T-helper 17 cell (primary cell): ENCODE results near the gene ZNF71. TPM values are rescaled to one million over a fixed set of nuclear protein-coding genes. Genes with fewer than 3 reads are reported as not detected.
A peak's percentile ranks its signal among the peaks of the same experiment; 100 is the strongest.

Experiments
- ATAC-seq: fragments of 150-1000 bp; cut with Tn5 transposase; 2 replicates; pipeline ENCODE4 v1.10.0; 2021; ENCODE audit warnings: mild to moderate bottlenecking, moderate library complexity
- DNase-seq, 3 donors: peaks; one replicate each; pipeline versions ENCODE4 v3.0.0 to v3.0.0-alpha.2; 2020 to 2021
- H3K9me3 ChIP-seq: one replicate; pipeline ENCODE4 v1.7.0; 2013; ENCODE audit warnings: low read length, mild to moderate bottlenecking; ENCODE audit not compliant: control insufficient read depth, poor library complexity, severe bottlenecking
- H3K27ac Mint-ChIP-seq: one replicate; pipeline ENCODE4 v1.8.0; 2022; ENCODE audit warnings: mild to moderate bottlenecking, moderate library complexity, mixed read lengths
- H3K27me3 Mint-ChIP-seq: one replicate; pipeline ENCODE4 v1.8.0; 2022; ENCODE audit warnings: mixed read lengths
- H3K36me3 Mint-ChIP-seq: one replicate; pipeline ENCODE4 v1.8.0; 2022; ENCODE audit warnings: low read depth, mixed read lengths
- H3K4me1 Mint-ChIP-seq: one replicate; pipeline ENCODE4 v1.8.0; 2022; ENCODE audit warnings: mild to moderate bottlenecking, mixed read lengths
- H3K4me3 Mint-ChIP-seq: one replicate; pipeline ENCODE4 v1.8.0; 2022; ENCODE audit warnings: mild to moderate bottlenecking, moderate library complexity, mixed read lengths
- total RNA-seq, 4 donors: library from RNA in 2 of 4; stranded (reverse) in 2 of 4; gene quantifications; one replicate each; pipeline ENCODE4 v1.2.3 and lab custom pipeline; 2022 to 2026

ZNF71 gene
- total RNA-seq: 1 to 10 TPM; 4.9 to 5.1 TPM
- 7.7 to 22.3 reads per million in 2 donors for total RNA-seq (lab: John Stamatoyannopoulos, UW)

DNA sequence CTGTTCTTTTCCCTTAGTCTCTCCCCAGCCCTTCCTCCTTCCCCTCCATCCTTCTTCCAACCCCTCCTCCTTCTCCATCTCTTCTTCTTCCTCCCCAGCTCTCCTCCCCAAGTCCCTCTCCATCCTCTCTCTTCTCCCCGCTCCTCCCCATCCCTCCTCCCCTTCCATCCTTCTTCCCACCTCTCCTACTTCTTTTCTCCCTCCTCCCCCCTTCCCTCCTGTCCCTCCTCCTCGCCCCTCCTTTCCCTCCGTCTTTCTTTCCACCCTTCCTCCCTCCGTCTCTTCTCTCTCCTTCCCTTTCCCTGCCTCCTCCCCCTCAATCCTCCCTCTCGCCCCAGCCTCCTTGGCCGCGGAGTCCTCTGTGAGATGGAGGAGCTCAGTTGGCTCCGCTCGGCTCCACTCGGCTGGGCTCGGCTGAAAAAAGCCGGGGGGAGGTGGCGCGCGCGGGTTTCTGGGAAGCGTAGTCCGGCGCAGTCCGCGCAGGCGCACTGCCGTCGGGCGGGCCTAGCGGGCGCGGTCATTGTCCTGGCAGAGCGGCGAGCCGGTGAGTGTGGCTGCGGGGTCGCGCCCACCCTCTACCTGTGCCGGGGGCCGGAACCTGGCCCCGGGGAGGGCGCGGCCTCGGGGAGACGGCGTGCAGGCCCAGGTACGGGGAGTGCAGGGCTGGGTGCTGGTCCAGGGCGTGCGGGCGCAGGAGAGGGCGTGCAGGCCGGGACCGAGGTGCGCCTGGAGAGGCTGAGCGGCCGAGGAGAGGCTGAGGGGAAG lies at the start of gene ZNF71:
Gene ZNF71 (plus strand): TSS at position 520 of the 765 bp plus-strand sequence. CDS start 6,257 bp downstream, outside the sequence.
- H3K4me1 Mint-ChIP-seq: peaks cover 18% of the 10 kb centered on the region
- H3K36me3 Mint-ChIP-seq: no peaks in the 10 kb centered on the region
- H3K27ac Mint-ChIP-seq: peak within 1 kb of the TSS; percentile 87
- peak; percentile 70 to 78 (median 73) for DNase-seq
- H3K4me3 Mint-ChIP-seq: peak within 1 kb of the TSS; percentile 93
- peak; percentile 98 for ATAC-seq
- H3K27me3 Mint-ChIP-seq: no peaks in the 10 kb centered on the region
- peaks cover 3% of the 10 kb centered on the region for H3K9me3 ChIP-seq

DNA sequence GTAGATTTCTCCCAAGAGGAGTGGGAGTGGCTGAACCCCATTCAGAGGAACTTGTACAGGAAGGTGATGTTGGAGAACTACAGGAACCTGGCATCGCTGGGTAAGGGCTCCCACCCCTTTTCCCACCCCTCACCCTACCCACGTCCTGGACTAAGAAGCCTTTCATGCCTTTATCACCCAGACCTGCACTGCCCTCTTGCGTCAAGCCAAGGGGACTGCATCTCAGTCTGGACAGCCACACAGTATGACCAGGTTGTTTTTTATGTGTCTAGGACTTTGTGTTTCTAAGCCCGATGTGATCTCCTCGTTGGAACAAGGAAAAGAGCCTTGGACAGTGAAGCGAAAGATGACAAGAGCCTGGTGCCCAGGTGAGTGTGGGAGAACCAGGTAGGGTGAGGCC lies 47.6 kb upstream of the ZNF71 start:
- H3K9me3 ChIP-seq: peaks cover 22% of the 10 kb centered on the region
- peaks cover 17% of the 10 kb centered on the region for H3K36me3 Mint-ChIP-seq
- H3K27me3 Mint-ChIP-seq: no peaks in the 10 kb centered on the region
- H3K4me1 Mint-ChIP-seq: no peaks in the 10 kb centered on the region
- H3K27ac Mint-ChIP-seq: no peak overlapping the region
- no peak overlapping the region for H3K4me3 Mint-ChIP-seq
- DNase-seq (no peak), ATAC-seq (no peak)

DNA sequence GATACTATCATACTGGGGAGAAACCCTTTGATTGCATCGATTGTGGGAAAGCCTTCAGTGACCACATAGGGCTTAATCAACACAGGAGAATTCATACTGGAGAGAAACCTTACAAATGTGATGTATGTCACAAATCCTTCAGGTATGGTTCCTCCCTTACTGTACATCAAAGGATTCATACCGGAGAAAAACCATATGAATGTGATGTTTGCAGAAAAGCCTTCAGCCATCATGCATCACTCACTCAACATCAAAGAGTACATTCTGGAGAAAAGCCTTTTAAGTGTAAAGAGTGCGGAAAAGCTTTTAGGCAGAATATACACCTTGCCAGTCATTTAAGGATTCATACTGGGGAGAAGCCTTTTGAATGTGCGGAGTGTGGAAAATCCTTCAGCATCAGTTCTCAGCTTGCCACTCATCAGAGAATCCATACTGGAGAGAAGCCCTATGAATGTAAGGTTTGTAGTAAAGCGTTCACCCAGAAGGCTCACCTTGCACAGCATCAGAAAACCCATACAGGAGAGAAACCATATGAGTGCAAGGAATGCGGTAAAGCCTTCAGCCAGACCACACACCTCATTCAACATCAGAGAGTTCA lies 40.7 kb upstream of the ZNF71 start:
- no peak for ATAC-seq
- no peak for DNase-seq
- no peak overlapping the region for H3K27ac Mint-ChIP-seq
- H3K9me3 ChIP-seq: peaks cover 49% of the 10 kb centered on the region
- no peaks in the 10 kb centered on the region for H3K4me1 Mint-ChIP-seq
- no peak overlapping the region for H3K4me3 Mint-ChIP-seq
- H3K36me3 Mint-ChIP-seq: peaks cover 11% of the 10 kb centered on the region
- H3K27me3 Mint-ChIP-seq: no peaks in the 10 kb centered on the region

DNA sequence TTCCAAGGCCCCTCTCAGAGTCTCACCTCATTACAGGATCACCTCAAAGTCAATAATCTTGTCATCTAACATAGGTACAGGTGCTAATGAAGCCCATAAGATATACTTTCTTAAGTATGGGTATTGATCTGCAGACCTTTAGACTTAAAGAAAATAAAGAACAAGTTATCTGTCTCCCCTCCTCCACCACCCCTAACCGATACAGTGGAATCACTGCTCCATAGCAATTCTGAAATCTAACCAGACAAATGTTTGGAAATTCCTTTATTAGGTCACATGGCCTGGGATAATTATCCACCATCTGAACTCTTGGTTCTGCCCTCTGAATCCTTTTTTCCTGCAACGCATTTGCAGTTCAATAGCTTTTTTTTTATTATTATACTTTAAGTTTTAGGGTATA lies 32.3 kb upstream of the ZNF71 start:
- Mint-ChIP-seq H3K4me1 (peaks cover 2% of the 10 kb centered on the region), H3K4me3 (no peak overlapping the region), H3K27ac (no peak overlapping the region), H3K36me3 (peaks cover 6% of the 10 kb centered on the region), H3K27me3 (no peaks in the 10 kb centered on the region)
- ATAC-seq (no peak), DNase-seq (no peak)
- H3K9me3 ChIP-seq: peaks cover 29% of the 10 kb centered on the region

DNA sequence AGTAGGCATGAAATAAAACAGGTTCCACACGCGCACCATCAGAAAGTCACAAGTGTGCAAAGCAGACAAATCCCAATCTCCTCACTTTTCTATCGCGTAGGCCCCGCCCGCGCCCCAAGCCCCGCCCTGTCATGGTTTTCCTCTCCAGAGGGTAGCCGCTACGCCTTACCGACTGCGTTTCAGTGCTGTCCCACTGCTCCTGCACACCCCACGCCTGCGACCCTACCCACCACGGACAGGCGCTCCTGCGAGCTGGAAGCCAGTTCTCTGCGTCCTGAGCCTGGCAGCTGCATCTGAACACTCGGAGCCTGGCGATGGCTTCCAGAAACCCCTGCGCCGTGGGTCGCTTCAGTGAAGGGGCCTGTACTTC lies 28.2 kb upstream of the ZNF71 start:
- Mint-ChIP-seq H3K36me3 (peaks cover 6% of the 10 kb centered on the region), H3K4me3 (peak overlapping the region; percentile 90), H3K27ac (peak overlapping the region; percentile 60), H3K27me3 (no peaks in the 10 kb centered on the region), H3K4me1 (peaks cover 2% of the 10 kb centered on the region)
- DNase-seq: peak in 1 of 3 donors; percentile 6
- ATAC-seq: peak; percentile 44
- peaks cover 27% of the 10 kb centered on the region for H3K9me3 ChIP-seq

DNA sequence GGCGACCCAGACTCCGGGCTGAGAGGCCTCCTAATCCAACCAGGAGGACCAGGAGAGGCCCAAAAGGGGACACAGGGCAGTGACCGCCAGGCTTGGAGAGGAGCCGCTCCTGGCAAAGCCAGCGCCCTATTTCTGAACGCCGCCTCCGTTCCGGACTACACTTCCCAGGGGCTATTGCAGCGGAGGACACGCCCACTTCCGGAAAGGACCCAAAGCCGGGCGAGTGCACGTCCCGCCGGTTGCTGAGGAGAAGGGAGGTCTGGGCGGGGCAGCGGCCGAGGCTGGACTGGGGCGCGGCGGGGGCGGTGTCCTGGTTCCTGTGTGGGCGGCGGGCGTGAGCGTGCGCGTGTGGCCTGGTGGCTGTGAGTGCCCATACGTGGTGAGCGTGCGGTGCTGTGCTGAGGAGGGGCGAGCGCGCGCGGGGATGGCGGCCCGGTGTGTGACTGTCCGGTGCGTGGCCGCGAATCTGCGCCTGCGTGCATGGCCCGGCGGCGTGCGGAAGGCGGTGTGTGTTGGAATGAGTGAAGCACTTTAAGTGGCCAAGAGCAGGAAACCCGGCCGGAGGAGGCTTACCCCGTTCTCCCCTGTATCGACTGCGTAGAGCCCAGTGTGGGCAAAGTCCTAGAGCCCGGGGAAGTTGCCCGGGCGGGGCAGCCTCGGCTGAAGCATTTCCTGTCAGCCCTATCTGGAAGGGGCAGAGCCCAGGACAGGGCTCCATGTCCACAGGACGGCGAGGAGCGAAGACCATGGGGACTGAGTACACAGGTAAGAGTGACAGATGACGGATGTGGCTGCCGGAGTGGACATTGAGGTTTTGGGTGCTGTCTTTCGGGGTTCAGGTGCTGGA lies 27.6 kb upstream of the ZNF71 start, which contains the start of gene ZNF470:
Gene ZNF470 (plus strand): TSS at position 195 of the 847 bp plus-strand sequence. CDS start 2,844 bp downstream, outside the sequence.
- H3K27ac Mint-ChIP-seq: peak within 1 kb of the TSS; percentile 60
- DNase-seq (peak; percentile 67 to 78 (median 74)), ATAC-seq (peak; percentile 98)
- H3K27me3 Mint-ChIP-seq: no peaks in the 10 kb centered on the region
- peaks cover 2% of the 10 kb centered on the region for H3K4me1 Mint-ChIP-seq
- peaks cover 6% of the 10 kb centered on the region for H3K36me3 Mint-ChIP-seq
- peak within 1 kb of the TSS; percentile 90 for H3K4me3 Mint-ChIP-seq
- peaks cover 27% of the 10 kb centered on the region for H3K9me3 ChIP-seq

DNA sequence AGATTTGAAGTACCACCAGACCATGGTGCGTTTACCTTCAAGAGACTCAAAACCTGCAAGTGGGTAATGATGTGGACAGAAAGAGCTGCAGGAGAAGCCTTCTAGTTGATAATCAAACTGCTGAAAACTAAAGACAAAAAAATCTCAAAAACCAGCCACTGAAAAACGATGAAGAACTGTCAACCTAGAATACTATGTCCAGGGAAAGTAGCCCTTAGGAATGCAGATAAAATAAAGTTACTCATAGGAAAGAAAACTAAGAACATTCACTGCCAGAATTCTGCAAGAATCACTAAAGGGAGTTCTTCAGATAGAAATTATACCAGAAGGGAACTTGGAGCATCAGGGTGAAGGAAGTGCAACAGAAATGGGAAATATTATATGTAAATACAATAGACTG lies 22.5 kb upstream of the ZNF71 start:
- DNase-seq (no peak), ATAC-seq (no peak)
- H3K27ac Mint-ChIP-seq: no peak overlapping the region
- H3K4me1 Mint-ChIP-seq: no peaks in the 10 kb centered on the region
- H3K27me3 Mint-ChIP-seq: no peaks in the 10 kb centered on the region
- H3K4me3 Mint-ChIP-seq: no peak overlapping the region
- peaks cover 45% of the 10 kb centered on the region for H3K9me3 ChIP-seq
- H3K36me3 Mint-ChIP-seq: peaks cover 8% of the 10 kb centered on the region

DNA sequence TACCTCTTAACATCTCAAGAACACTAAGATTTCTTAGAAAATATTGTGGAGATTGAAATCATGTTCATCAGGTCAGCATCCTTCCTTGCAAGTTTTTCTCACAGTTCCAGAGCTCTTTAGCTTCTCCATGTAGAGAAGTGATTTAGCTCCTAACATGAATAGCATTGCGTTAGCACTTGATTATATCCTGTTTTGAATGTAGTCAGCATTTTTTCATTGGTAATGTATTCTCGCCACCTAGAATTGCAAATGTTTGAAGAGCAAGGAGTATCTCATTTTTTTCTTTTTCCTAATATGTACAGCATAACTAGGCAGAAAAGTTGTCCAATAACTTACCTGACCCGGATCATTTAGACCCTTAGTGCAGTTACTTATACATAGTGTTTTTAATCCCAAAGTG lies 21.2 kb upstream of the ZNF71 start:
- no peak for ATAC-seq
- H3K27ac Mint-ChIP-seq: no peak overlapping the region
- H3K9me3 ChIP-seq: peaks cover 58% of the 10 kb centered on the region

DNA sequence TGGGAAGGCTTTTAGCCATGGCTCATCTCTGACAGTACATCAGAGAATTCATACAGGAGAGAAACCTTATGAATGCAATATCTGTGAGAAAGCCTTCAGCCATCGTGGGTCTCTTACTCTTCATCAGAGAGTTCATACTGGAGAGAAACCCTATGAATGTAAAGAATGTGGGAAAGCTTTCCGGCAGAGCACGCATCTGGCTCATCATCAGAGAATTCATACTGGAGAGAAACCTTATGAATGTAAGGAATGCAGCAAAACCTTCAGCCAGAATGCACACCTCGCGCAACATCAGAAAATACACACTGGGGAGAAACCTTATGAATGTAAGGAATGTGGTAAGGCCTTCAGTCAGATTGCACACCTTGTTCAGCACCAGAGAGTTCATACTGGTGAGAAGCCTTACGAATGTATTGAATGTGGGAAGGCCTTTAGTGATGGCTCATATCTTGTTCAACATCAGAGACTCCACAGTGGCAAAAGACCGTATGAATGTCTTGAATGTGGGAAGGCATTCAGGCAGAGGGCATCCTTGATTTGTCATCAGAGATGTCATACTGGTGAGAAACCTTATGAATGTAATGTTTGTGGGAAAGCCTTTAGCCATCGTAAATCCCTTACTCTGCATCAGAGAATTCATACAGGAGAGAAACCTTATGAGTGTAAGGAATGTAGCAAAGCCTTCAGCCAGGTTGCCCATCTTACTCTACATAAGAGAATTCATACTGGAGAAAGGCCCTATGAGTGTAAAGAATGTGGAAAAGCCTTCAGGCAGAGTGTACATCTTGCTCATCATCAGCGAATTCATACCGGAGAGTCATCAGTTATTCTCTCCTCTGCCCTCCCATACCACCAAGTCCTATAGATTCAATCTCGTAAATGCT lies 17.1 kb upstream of the ZNF71 start:
- no peak overlapping the region for H3K27ac Mint-ChIP-seq
- ATAC-seq (no peak), DNase-seq (no peak)
- H3K4me3 Mint-ChIP-seq: no peak overlapping the region
- no peaks in the 10 kb centered on the region for H3K4me1 Mint-ChIP-seq
- H3K9me3 ChIP-seq: peaks cover 70% of the 10 kb centered on the region
- peaks cover 8% of the 10 kb centered on the region for H3K36me3 Mint-ChIP-seq
- H3K27me3 Mint-ChIP-seq: no peaks in the 10 kb centered on the region

More for the DNA sequence above, 21.2 kb upstream of the ZNF71 start:
- peaks cover 8% of the 10 kb centered on the region for H3K36me3 Mint-ChIP-seq
- no peaks in the 10 kb centered on the region for H3K4me1 Mint-ChIP-seq
- no peak for DNase-seq
- no peaks in the 10 kb centered on the region for H3K27me3 Mint-ChIP-seq
- H3K4me3 Mint-ChIP-seq: no peak overlapping the region

DNA sequence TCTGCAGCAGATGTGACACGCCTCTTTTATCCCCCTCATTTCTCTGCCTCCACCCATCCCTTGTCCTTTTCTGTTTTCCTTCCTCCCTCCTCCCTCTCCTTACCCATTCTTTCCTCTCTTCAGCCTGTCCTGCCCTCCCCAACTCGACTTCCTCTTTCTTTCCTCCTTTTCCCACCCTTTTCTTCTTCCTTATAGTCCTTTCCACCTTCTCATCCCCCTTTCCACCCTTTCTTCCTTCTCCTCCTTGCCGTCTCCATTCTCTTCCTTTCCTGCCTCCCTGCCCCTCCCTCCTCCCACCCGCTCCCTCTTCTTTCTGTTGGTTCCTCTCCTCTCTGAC lies 688 bp upstream of the ZNF71 start:
- DNase-seq (no peak), ATAC-seq (no peak)
- peak overlapping the region; percentile 93 for H3K4me3 Mint-ChIP-seq
- H3K36me3 Mint-ChIP-seq: no peaks in the 10 kb centered on the region
- peak overlapping the region; percentile 87 for H3K27ac Mint-ChIP-seq
- H3K4me1 Mint-ChIP-seq: peaks cover 18% of the 10 kb centered on the region
- H3K9me3 ChIP-seq: peaks cover 3% of the 10 kb centered on the region
- H3K27me3 Mint-ChIP-seq: no peaks in the 10 kb centered on the region

DNA sequence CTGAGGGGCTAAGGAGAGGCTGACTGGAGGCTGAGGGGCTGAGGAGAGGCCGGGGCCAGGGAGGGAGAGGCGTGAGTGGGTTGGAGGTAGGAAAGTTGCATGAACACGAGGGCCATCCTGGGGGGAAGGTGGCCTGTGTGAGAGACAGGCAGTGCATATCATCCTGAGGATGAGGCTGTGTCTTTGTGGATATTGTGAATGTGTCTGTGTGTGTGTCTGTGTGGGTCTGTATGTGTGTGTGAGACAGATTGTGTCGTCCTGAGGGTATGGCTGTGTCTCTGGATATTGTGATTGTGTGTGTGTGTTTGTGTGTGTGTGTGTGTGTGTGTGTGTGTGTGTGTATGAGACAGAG lies 422 bp downstream of the ZNF71 start:
- ATAC-seq (peak; percentile 30), DNase-seq (no peak)
- Mint-ChIP-seq H3K27me3 (no peaks in the 10 kb centered on the region), H3K4me1 (peaks cover 18% of the 10 kb centered on the region), H3K27ac (peak overlapping the region; percentile 87), H3K4me3 (peak overlapping the region; percentile 93), H3K36me3 (no peaks in the 10 kb centered on the region)
- H3K9me3 ChIP-seq: peaks cover 3% of the 10 kb centered on the region

DNA sequence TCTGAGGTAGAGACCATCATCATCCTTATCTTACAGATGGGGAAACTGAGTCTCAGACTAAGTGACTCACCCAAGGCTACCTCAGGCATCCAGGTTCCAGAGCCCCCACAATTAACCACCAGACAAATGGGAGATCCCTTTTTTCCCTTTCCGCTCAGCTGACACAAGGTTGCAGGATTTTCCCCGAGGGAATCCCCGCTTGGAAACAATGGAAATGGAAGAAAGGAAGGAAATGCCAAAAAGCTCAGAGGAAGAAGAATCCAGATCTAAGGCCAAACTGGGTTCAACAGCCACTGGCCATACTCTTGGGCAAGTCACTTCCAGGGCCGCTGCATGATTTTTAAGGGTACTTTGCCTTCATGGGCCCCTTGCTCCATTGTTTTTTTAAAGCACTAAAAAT lies 1.6 kb downstream of the ZNF71 start:
- ATAC-seq: no peak
- no peak overlapping the region for H3K4me3 Mint-ChIP-seq

More for the DNA sequence above, 1.6 kb downstream of the ZNF71 start:
- no peaks in the 10 kb centered on the region for H3K9me3 ChIP-seq
- Mint-ChIP-seq H3K27ac (peak overlapping the region; percentile 87), H3K4me1 (peaks cover 18% of the 10 kb centered on the region), H3K36me3 (peaks cover 5% of the 10 kb centered on the region), H3K27me3 (no peaks in the 10 kb centered on the region)
- DNase-seq: no peak
